SK-N-MC (cell line): ENCODE measurements around the gene WARS2.

Experiments
- DNase-seq: peaks from one replicate; pipeline ENCODE4 v3.0.0-alpha.2; 2011; ENCODE audit warnings: low read depth, low spot score
- H3K27ac ChIP-seq: fragments of 200-600 bp; sonication (generic); 2 replicates; pipeline ENCODE4 v1.5.1; 2016; ENCODE audit warnings: mixed run types
- H3K36me3 ChIP-seq: fragments of 200-600 bp; sonication (generic); 2 replicates; pipeline ENCODE4 v1.6.1; 2017; ENCODE audit warnings: antibody characterized with exemption, low read length, mixed read lengths; ENCODE audit not compliant: insufficient read depth
- H3K4me3 ChIP-seq: fragments of 200-600 bp; sonication (generic); 2 replicates; pipeline ENCODE4 v1.5.1; 2016
- H3K9ac ChIP-seq: fragments of 200-600 bp; sonication (generic); 2 replicates; pipeline ENCODE4 v1.8.0; 2017; ENCODE audit warnings: mixed run types, mixed read lengths; ENCODE audit not compliant: insufficient read length
- H3K9me3 ChIP-seq: fragments of 200-600 bp; sonication (generic); 2 replicates; pipeline ENCODE4 v1.6.1; 2017; ENCODE audit warnings: low read depth, mild to moderate bottlenecking, antibody characterized with exemption, low read length, moderate library complexity, mixed read lengths
- EZH2 ChIP-seq: fragments of 200-600 bp; sonication (generic); IDR thresholded peaks from one replicate; pipeline ENCODE4 v1.6.1; 2017; ENCODE audit warnings: antibody characterized with exemption
- FOXP2 ChIP-seq: optimal IDR thresholded peaks from 2 replicates; pipeline ENCODE3; 2011; ENCODE audit warnings: mild to moderate bottlenecking, moderate library complexity; ENCODE audit not compliant: insufficient read depth; ENCODE audit errors: extremely low read length, control extremely low read depth
- POLR2AphosphoS5 ChIP-seq: IDR thresholded peaks from 2 replicates; pipeline ENCODE4 v1.6.1; 2012; ENCODE audit warnings: mild to moderate bottlenecking, low read depth, low read length, borderline replicate concordance

WARS2 gene

DNA sequence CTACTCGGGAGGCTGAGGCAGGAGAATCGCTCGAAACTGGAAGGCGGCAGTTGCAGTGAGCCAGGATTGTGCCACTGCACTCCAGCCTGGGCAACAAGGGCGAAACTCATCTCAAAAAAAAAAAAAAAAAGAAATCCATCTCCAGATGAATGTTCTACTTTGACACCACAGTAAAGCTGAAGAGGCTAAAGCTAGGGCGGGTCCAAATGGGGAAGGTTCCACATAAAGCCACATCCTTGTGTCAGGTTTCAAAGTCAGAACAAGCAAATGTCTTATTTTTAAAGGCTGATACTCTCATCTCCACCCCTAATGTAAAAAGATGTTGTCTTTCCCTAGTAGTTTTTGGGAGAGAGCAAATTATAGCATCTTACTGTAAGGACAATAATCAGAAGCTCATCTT, 4.4 kb upstream of the WARS2 start:
- DNase-seq = no peak
- Histone ChIP-seq H3K9me3 (no peaks in the 10 kb centered on the region), H3K9ac (no peak overlapping the region), H3K27ac (no peak overlapping the region), H3K36me3 (peaks cover 3% of the 10 kb centered on the region; the same call in 1 of the 2 replicates), H3K4me3 (no peak overlapping the region)
- TF ChIP-seq POLR2AphosphoS5 = no peak
- TF ChIP-seq EZH2 = no peak
- TF ChIP-seq FOXP2 = no peak

DNA sequence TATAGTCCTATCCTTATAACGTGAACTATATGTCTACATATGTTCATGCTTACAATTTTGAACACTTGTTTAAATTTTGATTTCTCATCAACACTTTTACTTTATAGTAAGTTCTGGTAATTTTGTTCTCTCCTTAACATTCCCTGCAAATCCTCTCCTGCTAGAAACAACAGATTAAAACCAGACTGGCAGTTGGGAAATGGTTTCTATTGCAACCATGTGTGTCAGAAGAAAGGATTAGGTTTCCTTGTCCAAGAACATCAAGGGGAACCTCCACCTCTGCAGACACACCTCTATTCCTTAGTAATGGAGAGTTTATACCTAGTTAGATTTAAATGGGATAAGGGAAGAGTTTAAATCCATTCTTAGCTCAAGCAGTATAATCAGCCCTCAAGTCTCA, 3.3 kb upstream of the WARS2 start:
- no peak for DNase-seq
- Histone ChIP-seq H3K36me3 (peaks cover 3% of the 10 kb centered on the region; the same call in 1 of the 2 replicates), H3K9me3 (no peaks in the 10 kb centered on the region), H3K27ac (no peak overlapping the region), H3K4me3 (no peak overlapping the region), H3K9ac (no peak overlapping the region)
- TF ChIP-seq POLR2AphosphoS5 = no peak
- no peak for TF ChIP-seq EZH2
- no peak for TF ChIP-seq FOXP2

DNA sequence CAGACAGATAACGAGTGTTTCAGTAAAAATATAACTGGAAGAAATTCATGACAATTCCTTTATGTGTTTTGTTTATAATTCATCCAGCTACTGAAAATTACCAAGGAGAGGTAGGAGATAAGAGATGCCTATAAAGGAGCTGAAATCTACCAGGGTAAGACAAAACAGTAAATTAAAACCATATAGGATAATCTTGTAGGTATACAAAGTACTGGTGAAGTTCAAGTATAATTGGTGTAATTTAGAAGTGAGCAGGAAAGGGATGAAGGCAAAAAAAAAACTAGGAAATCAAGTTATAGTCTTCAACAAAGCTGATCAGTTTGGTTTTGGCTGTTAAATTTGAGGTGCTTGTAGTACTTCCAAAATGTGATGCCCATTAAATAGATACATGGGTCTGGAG, 1.2 kb upstream of the WARS2 start:
- no peak for TF ChIP-seq POLR2AphosphoS5
- no peak for TF ChIP-seq EZH2
- no peak for TF ChIP-seq FOXP2
- Histone ChIP-seq H3K4me3 (peak overlapping the region; percentile 86), H3K9me3 (no peaks in the 10 kb centered on the region), H3K36me3 (peaks cover 3% of the 10 kb centered on the region; the same call in 1 of the 2 replicates), H3K27ac (no peak overlapping the region), H3K9ac (peak overlapping the region; percentile 97)
- DNase-seq = no peak

DNA sequence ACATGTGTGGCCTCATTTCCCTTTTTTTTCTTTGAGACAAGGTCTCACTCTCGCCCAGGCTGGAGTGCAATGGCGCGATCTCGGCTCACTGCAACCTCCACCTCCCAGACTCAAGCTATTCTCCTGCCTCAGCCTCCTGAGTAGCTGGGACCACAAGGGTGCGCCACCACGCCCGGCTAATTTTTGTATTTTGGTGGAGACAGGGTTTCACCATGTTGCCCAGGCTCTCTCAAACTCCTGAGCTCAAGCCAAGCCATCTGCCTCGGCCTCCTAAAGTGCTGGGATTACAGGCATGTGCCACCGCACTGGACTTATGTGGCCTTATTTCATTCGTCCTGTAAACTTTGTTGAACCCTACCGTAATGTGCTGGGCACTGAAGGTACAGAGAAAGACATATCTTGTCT, 569 bp upstream of the WARS2 start:
- Histone ChIP-seq H3K36me3 (peaks cover 3% of the 10 kb centered on the region; the same call in 1 of the 2 replicates), H3K9me3 (no peaks in the 10 kb centered on the region), H3K27ac (peak overlapping the region; percentile 98), H3K4me3 (peak overlapping the region; percentile 86), H3K9ac (peak overlapping the region; percentile 97)
- TF ChIP-seq EZH2 (no peak), POLR2AphosphoS5 (no peak), FOXP2 (no peak)
- no peak for DNase-seq

DNA sequence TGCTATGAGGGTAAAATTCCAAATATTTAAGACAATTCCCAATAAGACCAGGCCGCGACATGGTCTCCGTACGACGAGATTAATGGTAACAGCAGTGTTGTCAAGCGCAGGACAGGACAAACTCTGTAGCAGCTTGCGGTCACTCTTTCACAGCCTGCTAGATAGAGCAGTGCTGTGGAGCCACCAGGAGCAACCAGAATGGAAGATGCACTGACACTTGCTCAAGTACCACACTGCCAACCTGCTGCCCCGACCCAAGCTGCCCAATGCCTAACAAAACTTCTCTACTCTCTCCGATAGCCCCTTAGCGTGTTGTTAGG, 636 bp downstream of the WARS2 start:
- H3K27ac ChIP-seq = no peak overlapping the region
- peak overlapping the region; percentile 86 for H3K4me3 ChIP-seq
- peaks cover 3% of the 10 kb centered on the region; the same call in 1 of the 2 replicates for H3K36me3 ChIP-seq
- DNase-seq = no peak
- peak overlapping the region; percentile 97 for H3K9ac ChIP-seq
- no peaks in the 10 kb centered on the region for H3K9me3 ChIP-seq
- no peak for TF ChIP-seq EZH2
- no peak for TF ChIP-seq FOXP2
- TF ChIP-seq POLR2AphosphoS5 = no peak

DNA sequence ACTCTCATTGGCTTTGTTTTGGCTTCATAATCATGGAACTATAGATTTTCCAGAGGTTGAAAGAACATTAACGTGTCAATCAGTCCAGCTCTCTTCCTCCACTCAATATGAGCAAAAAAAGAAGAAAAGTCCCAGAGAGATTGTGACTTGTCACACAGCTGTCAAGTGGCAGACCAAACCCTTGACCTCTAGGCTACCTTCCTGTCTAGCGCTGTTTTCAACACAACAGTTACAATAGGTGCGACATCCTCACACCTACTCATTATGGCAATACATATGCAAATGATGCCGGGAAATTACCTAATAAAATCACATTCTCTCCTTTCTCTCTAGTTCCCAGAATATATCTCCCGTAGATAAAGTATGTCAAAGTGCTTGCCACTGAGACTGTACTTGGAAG, 1.1 kb downstream of the WARS2 start:
- Histone ChIP-seq H3K4me3 (peak overlapping the region; percentile 86), H3K9ac (peak overlapping the region; percentile 97), H3K36me3 (peaks cover 3% of the 10 kb centered on the region; the same call in 1 of the 2 replicates), H3K27ac (no peak overlapping the region), H3K9me3 (no peaks in the 10 kb centered on the region)
- DNase-seq = no peak
- TF ChIP-seq FOXP2 = no peak
- no peak for TF ChIP-seq EZH2
- TF ChIP-seq POLR2AphosphoS5 = no peak

DNA sequence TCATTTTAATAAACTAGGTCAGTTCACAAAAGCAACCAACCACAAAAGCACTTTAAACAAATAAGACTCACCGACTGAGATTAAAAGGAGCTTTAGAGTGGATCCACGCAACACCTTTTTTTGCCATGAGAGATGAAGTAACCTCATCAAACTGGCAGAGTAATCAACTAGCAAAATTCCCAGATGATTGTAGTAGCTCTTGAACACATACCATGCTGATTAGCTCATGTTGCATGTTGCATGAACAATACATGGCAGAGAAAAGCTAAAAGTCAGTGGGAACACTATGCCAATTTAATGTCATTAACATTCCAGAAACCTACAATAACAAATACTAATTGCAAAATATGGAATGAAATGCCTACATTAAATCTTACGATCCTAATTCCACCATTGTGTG, 4.1 kb downstream of the WARS2 start:
- Histone ChIP-seq H3K9me3 (no peaks in the 10 kb centered on the region), H3K27ac (no peak overlapping the region), H3K9ac (no peak overlapping the region), H3K36me3 (peaks cover 1% of the 10 kb centered on the region; the same call in 1 of the 2 replicates), H3K4me3 (no peak overlapping the region)
- DNase-seq = no peak
- TF ChIP-seq FOXP2 = no peak
- no peak for TF ChIP-seq EZH2
- TF ChIP-seq POLR2AphosphoS5 = no peak

DNA sequence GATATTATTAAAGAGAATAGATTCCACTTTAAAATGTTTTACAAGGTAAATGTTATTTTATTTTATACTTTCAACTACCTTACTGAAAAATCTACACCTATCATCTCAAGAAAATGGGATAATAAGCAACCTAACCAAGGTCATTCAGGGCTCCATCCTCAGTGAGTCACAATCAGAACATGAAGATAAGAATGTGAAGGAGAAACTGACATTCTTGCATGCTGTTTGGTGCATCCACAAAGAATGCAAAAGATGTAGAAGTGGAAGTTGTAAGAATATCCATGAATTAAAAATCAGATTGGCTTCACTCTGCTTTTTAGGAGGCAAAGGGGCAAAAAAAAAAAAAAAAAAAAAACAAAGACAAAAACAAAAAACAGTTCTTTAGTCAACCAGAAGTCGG, 6.5 kb downstream of the WARS2 start:
- H3K9me3 ChIP-seq = no peaks in the 10 kb centered on the region
- H3K36me3 ChIP-seq = no peaks in the 10 kb centered on the region; the same call in 1 of the 2 replicates
- TF ChIP-seq FOXP2 (no peak), POLR2AphosphoS5 (no peak)
- H3K27ac ChIP-seq = no peak overlapping the region
- no peak overlapping the region for H3K9ac ChIP-seq
- no peak for DNase-seq
- no peak overlapping the region for H3K4me3 ChIP-seq

DNA sequence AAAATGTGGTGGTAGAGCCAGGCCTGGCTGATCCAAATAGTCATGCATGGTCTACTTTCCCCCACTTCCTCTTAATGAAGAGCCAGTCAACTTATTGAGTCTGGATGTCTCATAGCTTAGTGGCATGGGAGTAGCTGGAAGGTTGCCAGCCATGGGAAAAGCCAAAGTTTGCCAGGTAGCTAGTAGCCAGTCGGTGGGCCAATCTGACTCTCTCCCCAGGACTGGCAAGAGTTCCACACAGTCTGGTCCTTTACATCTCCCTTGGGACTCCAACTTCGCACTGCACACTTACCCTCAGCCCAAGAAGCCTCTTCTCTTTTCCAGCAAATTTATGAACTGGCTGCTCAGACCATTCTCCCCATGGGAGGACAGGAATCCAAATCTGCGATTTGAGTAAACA, 8.3 kb downstream of the WARS2 start:
- TF ChIP-seq EZH2 (no peak), FOXP2 (no peak), POLR2AphosphoS5 (no peak)
- H3K9me3 ChIP-seq = no peaks in the 10 kb centered on the region
- H3K36me3 ChIP-seq = no peaks in the 10 kb centered on the region; the same call in 1 of the 2 replicates
- no peak for DNase-seq
- H3K27ac ChIP-seq = no peak overlapping the region
- H3K9ac ChIP-seq = no peak overlapping the region
- H3K4me3 ChIP-seq = no peak overlapping the region
